K562 (cell line): ENCODE results near the gene GCH1. TPM values are rescaled to one million over a fixed set of nuclear protein-coding genes. Genes with fewer than 3 reads are reported as not detected.

Source experiments
- ATAC-seq: fragments of 200-7000 bp; cut with Tn5 transposase; 3 replicates; pipeline ENCODE4 v1.9.1; 2020; ENCODE audit warnings: moderate library complexity
- BruUV-seq: library from RNA; stranded (reverse); fragments of 400-500 nt; replicated peaks from 2 replicates; lab custom pipeline; 2021; lab: Mats Ljungman, UMichigan
- CTCF ChIA-PET: fragments of 300-600 bp; formaldehyde crosslinking; extraction: SDS; loops from one replicate; lab custom pipeline; 2021; ENCODE audit warnings: low intra/inter-chr PET ratio; lab: Yijun Ruan, JAX
- POLR2A ChIA-PET: fragments of 300-600, 350-650 bp; sonication (Branson Sonifier 250); formaldehyde crosslinking; extraction: SDS; loops from one replicate; lab custom pipeline; 2021; ENCODE audit warnings: antibody characterized with exemption, inconsistent platforms; lab: Yijun Ruan, JAX
- DNase-seq, 4 experiments: peaks; one replicate each; pipeline versions ENCODE4 v3.0.0 to v3.0.0-alpha.2; 2011 to 2018; ENCODE audit warnings: low spot score in 3 of 4, mixed read lengths in 3 of 4; ENCODE audit errors: extremely low read depth in 1 of 4
- FAIRE-seq: peaks from 2 replicates; lab custom pipeline; 2011; peaks lifted over from hg19 to GRCh38; lab: Jason Lieb, UNC
- H2AFZ ChIP-seq: 2 replicates; pipeline ENCODE4 v1.6.0; 2011; ENCODE audit warnings: low read depth, low read length, control low read depth, inconsistent platforms
- H3K27ac ChIP-seq: fragments of 200-600 bp; 3 replicates; pipeline ENCODE4 v1.8.0; 2011; ENCODE audit warnings: low read depth, mild to moderate bottlenecking, control low read depth, inconsistent platforms, low read length, moderate library complexity, mixed read lengths; ENCODE audit errors: extremely low read depth
- H3K27me3 ChIP-seq, 2 experiments: fragments of 300-600 bp in 1 of 2; 2 replicates in 1 of 2; 3 replicates in 1 of 2; pipeline versions ENCODE4 v1.6.0 to v1.8.0; 2011; ENCODE audit warnings: inconsistent platforms in 2 of 2, low read length in 2 of 2, mild to moderate bottlenecking in 1 of 2, mixed read lengths in 1 of 2, moderate library complexity in 1 of 2; ENCODE audit not compliant: control insufficient read depth in 2 of 2, insufficient read depth in 2 of 2
- H3K36me3 ChIP-seq: fragments of 300-600 bp; 3 replicates; pipeline ENCODE4 v1.8.0; 2011; ENCODE audit warnings: mild to moderate bottlenecking, low read length, inconsistent platforms; ENCODE audit not compliant: control insufficient read depth, insufficient read depth
- H3K4me1 ChIP-seq, 2 experiments: fragments of 200-600 bp in 1 of 2; replicated peaks in 1 of 2; 2 replicates in 1 of 2; 3 replicates in 1 of 2; pipeline versions ENCODE4 v1.5.1 to v1.8.0; 2011; ENCODE audit warnings: inconsistent platforms in 2 of 2, low read length in 2 of 2, mild to moderate bottlenecking in 1 of 2, mixed read lengths in 1 of 2, moderate library complexity in 1 of 2; ENCODE audit not compliant: control insufficient read depth in 2 of 2, insufficient read depth in 2 of 2
- H3K4me2 ChIP-seq: 2 replicates; pipeline ENCODE4 v1.6.1; 2011; ENCODE audit warnings: low read length, control low read depth, inconsistent platforms, mixed read lengths; ENCODE audit not compliant: insufficient read depth
- H3K4me3 ChIP-seq: fragments of 200-600 bp; sonication (generic), shearing (Covaris generic); 2 replicates; pipeline ENCODE4 v1.5.1; 2016; ENCODE audit warnings: control low read depth, inconsistent platforms
- H3K79me2 ChIP-seq: fragments of 200-600 bp; 3 replicates; pipeline ENCODE4 v1.8.0; 2011; ENCODE audit warnings: low read length, inconsistent platforms; ENCODE audit not compliant: control insufficient read depth, insufficient read depth
- H3K9ac ChIP-seq, 2 experiments: 2 replicates each; pipeline versions ENCODE4 v1.6.0 to v1.6.1; 2011; ENCODE audit warnings: low read depth in 2 of 2, low read length in 2 of 2, control low read depth in 1 of 2, inconsistent platforms in 1 of 2, mild to moderate bottlenecking in 1 of 2, mixed read lengths in 1 of 2; ENCODE audit not compliant: insufficient read depth in 1 of 2
- H3K9me1 ChIP-seq: one replicate; pipeline ENCODE4 v1.6.0; 2011; ENCODE audit warnings: inconsistent platforms, mild to moderate bottlenecking, low read length, moderate library complexity; ENCODE audit not compliant: control insufficient read depth, insufficient read depth
- H3K9me3 ChIP-seq: replicated peaks from 2 replicates; pipeline ENCODE4 v1.5.1; 2011; ENCODE audit warnings: low read depth, low read length, inconsistent platforms; ENCODE audit not compliant: control insufficient read depth, insufficient read depth
- H4K20me1 ChIP-seq: replicated peaks from 2 replicates; pipeline ENCODE4 v1.6.1; 2011; ENCODE audit warnings: low read length, inconsistent platforms, mixed read lengths; ENCODE audit not compliant: control insufficient read depth, insufficient read depth
- CEBPB ChIP-seq: fragments of 450-650 bp; IDR thresholded peaks from 2 replicates; pipeline ENCODE4 v1.6.1; 2016; ENCODE audit warnings: missing genetic modification characterization, missing compliant biosample characterization
- CSDE1 ChIP-seq, 2 experiments: fragments of 450-650 bp; IDR thresholded peaks; 2 replicates each; pipeline ENCODE4 v1.6.1; 2016; ENCODE audit warnings: mild to moderate bottlenecking in 1 of 2
- DPF2 ChIP-seq: fragments of 450-650 bp; IDR thresholded peaks from 2 replicates; pipeline ENCODE4 v1.6.1; 2016
- FOXJ3 ChIP-seq: sonication (generic); formaldehyde crosslinking; IDR thresholded peaks from 2 replicates; pipeline ENCODE4 v1.4.0; 2020; ENCODE audit warnings: mild to moderate bottlenecking, missing genetic modification reagents
- FUS ChIP-seq: fragments of 200-400 bp; formaldehyde crosslinking; optimal IDR thresholded peaks from 2 replicates; pipeline ENCODE3; 2017; ENCODE audit warnings: low read depth, low read length
- GTF2E2 ChIP-seq: fragments of 200-800 bp; sonication (Bioruptor generic); IDR thresholded peaks from 2 replicates; pipeline ENCODE4 v1.6.1; 2016; ENCODE audit warnings: missing genetic modification characterization, missing compliant biosample characterization
- IRF2 ChIP-seq: sonication (generic); formaldehyde crosslinking; IDR thresholded peaks from 2 replicates; pipeline ENCODE4 v1.8.1; 2022; ENCODE audit warnings: mild to moderate bottlenecking, missing genetic modification reagents
- MBD2 ChIP-seq: sonication (generic); IDR thresholded peaks from 2 replicates; pipeline ENCODE4 v1.6.1; 2016; ENCODE audit warnings: low read depth, borderline replicate concordance
- MXD1 ChIP-seq: fragments of 250-450 bp; sonication (Bioruptor Pico); IDR thresholded peaks from 2 replicates; pipeline ENCODE4 v1.8.0; 2021; ENCODE audit warnings: borderline replicate concordance, mild to moderate bottlenecking, moderate library complexity; ENCODE audit not compliant: poor library complexity, severe bottlenecking
- RFX1 ChIP-seq: fragments of 450-650 bp; IDR thresholded peaks from 2 replicates; pipeline ENCODE4 v1.6.1; 2016; ENCODE audit warnings: mild to moderate bottlenecking, moderate library complexity
- ZBTB17 ChIP-seq: fragments of 450-650 bp; formaldehyde crosslinking; IDR thresholded peaks from 2 replicates; pipeline ENCODE4 v1.4.0; 2020; ENCODE audit warnings: mild to moderate bottlenecking
- ZNF12 ChIP-seq: sonication (generic); formaldehyde crosslinking; IDR thresholded peaks from 2 replicates; pipeline ENCODE4 v1.4.0; 2020; ENCODE audit warnings: mild to moderate bottlenecking, missing genetic modification reagents
- ZNF277 ChIP-seq: fragments of 250-450 bp; sonication (Bioruptor Pico); IDR thresholded peaks from 2 replicates; pipeline ENCODE4 v1.8.0; 2022; ENCODE audit warnings: inconsistent platforms, mild to moderate bottlenecking, moderate library complexity, borderline replicate concordance
- ZNF311 ChIP-seq: fragments of 250-450 bp; sonication (Bioruptor Pico); IDR thresholded peaks from 2 replicates; pipeline ENCODE4 v1.4.0; 2020; ENCODE audit warnings: mild to moderate bottlenecking, moderate library complexity
- ZNF347 ChIP-seq: fragments of 450-650 bp; formaldehyde crosslinking; IDR thresholded peaks from 2 replicates; pipeline ENCODE4 v1.4.0; 2020; ENCODE audit warnings: low read depth, mild to moderate bottlenecking, moderate library complexity
- ZNF75A ChIP-seq: fragments of 450-650 bp; formaldehyde crosslinking; IDR thresholded peaks from 2 replicates; pipeline ENCODE4 v1.4.0; 2020; ENCODE audit warnings: mild to moderate bottlenecking
- WGBS: fragments of 100-300 bp; shearing (Covaris generic); methylation state at CpG from one replicate; pipeline ENCODE4 v1.1.6; 2016; ENCODE audit warnings: low coverage, mixed read lengths; ENCODE audit not compliant: insufficient coverage; ENCODE audit errors: missing lambda C conversion rate; 5-methylcytosine and 5-hydroxymethylcytosine counted together
- in situ Hi-C: fragments of 300-500 bp; cut with MboI; formaldehyde crosslinking; loops from 4 replicates; pipeline ENCODE4 v1.15.0; 2018; ENCODE audit warnings: inconsistent platforms, mixed read lengths
- intact Hi-C: fragments of 100-400 bp; cut with micrococcal nuclease; formaldehyde crosslinking; loops from 2 replicates; pipeline ENCODE4 v1.14.2; 2022
- polyA plus RNA-seq, 8 experiments: library from polyadenylated mRNA; depleted of rRNA in 4 of 8; stranded (reverse) in 5 of 8; unstranded in 3 of 8; fragments of >200 nt; fragmentation: Nextera tagmentation in 2 of 8; fragmentation: Illumina TruSeq in 1 of 8; extraction: Ambion mirVana in 2 of 8; extraction: Trizol in 1 of 8; gene quantifications; 2 replicates each; pipeline versions ENCODE4 v1.2.1 to v1.2.3, GENCODE V29; 2011 to 2014; ENCODE audit warnings: inconsistent platforms in 1 of 8, missing spikeins in 1 of 8
- total RNA-seq, 7 experiments: library from RNA; depleted of rRNA in 6 of 7; stranded (reverse); fragments of >200 nt in 6 of 7; fragmentation: Illumina TruSeq in 2 of 7; extraction: Trizol in 2 of 7; gene quantifications; 2 replicates each; pipeline versions ENCODE4 v1.2.1 to v1.2.3, GENCODE V29; 2011 to 2021; ENCODE audit warnings: low replicate concordance in 1 of 7

GCH1 gene
- total and polyA plus RNA-seq, 9 of the 15 experiments (the other 6 are each of a cell fraction or from before 2014, with no cell fraction given), result 3.9 to 13.1 (median 6.5) TPM

- no peaks in the 10 kb centered on the region; a peak in 1 of 5 replicates for H3K4me1 ChIP-seq
- in situ Hi-C loops, result no loop called here
- no TSS peak for BruUV-seq
- no peak overlapping the region for H3K27ac ChIP-seq
- intact Hi-C loops, result no loop called here
- H3K9me1 ChIP-seq, result no peaks in the 10 kb centered on the region
- H3K4me2 ChIP-seq, result no peak overlapping the region
- no peak overlapping the region for H2AFZ ChIP-seq
- H3K36me3 ChIP-seq, result no peaks in the 10 kb centered on the region
- DNase-seq, result no peak
- H3K9ac ChIP-seq, result no peak overlapping the region
- no peaks in the 10 kb centered on the region for H3K79me2 ChIP-seq
- H4K20me1 ChIP-seq, result no peaks in the 10 kb centered on the region
- H3K27me3 ChIP-seq, result no peaks in the 10 kb centered on the region
- ChIA-PET POLR2A (interaction anchor here (0.6 kb wide), 1 partner anchor 49 kb away, joined by 3 read pairs; no protein-coding TSS in a partner anchor), CTCF (no interaction called here)
- FAIRE-seq, result no peak
- no peak for ATAC-seq
- TF ChIP-seq CSDE1 (IDR thresholded peaks at IDR 0.05) (no peak), CEBPB (tag) (no peak)
- no peaks in the 10 kb centered on the region for H3K9me3 ChIP-seq
- H3K4me3 ChIP-seq, result no peak overlapping the region
- WGBS, result 45% methylated on average over 3 of the region's 3 CpGs
Observed at GRCh38 chr14:54852215-54852614, 50.4 kb downstream of the GCH1 start.

- Histone ChIP-seq H3K9ac (no peak overlapping the region), H4K20me1 (no peaks in the 10 kb centered on the region), H3K4me2 (no peak overlapping the region), H3K27ac (no peak overlapping the region), H3K27me3 (no peaks in the 10 kb centered on the region), H3K4me3 (no peak overlapping the region), H3K36me3 (no peaks in the 10 kb centered on the region), H3K9me3 (no peaks in the 10 kb centered on the region), H3K79me2 (no peaks in the 10 kb centered on the region), H3K4me1 (no peaks in the 10 kb centered on the region; a peak in 1 of 5 replicates), H3K9me1 (no peaks in the 10 kb centered on the region), H2AFZ (no peak overlapping the region)
- intact Hi-C loops (no loop called here), in situ Hi-C loops (no loop called here)
- ChIA-PET CTCF (no interaction called here), POLR2A (interaction anchor here (0.7 kb wide), 2 partner anchors 33 to 40 kb away, joined by 3 to 4 read pairs; no protein-coding TSS in a partner anchor)
- TF ChIP-seq GTF2E2, result no peak
- TF ChIP-seq ZNF12, result no peak
- no peak for TF ChIP-seq FOXJ3 (CRISPR knock-in tag)
- no peak for TF ChIP-seq ZNF277 (CRISPR knock-in tag)
- TF ChIP-seq IRF2, result no peak
- TF ChIP-seq MBD2, result no peak
- no peak for TF ChIP-seq ZNF75A
- no peak for TF ChIP-seq ZNF347 (CRISPR knock-in tag)
- TF ChIP-seq MXD1 (CRISPR knock-in tag), result no peak
- no peak for TF ChIP-seq ZNF311 (CRISPR knock-in tag)
- no peak for TF ChIP-seq ZBTB17 (CRISPR knock-in tag)
- no peak for TF ChIP-seq DPF2
- TF ChIP-seq FUS, result no peak
- no peak for TF ChIP-seq RFX1
- no peak for ATAC-seq
- 0% methylated on average over 1 of the region's 1 CpG for WGBS
- BruUV-seq, result no TSS peak
- FAIRE-seq, result no peak
- DNase-seq, result no peak
Observed at GRCh38 chr14:54848910-54849309, 53.7 kb downstream of the GCH1 start.
